Fibroblast of villous mesenchyme (primary cell): ENCODE data around the gene ABHD6. TPM values are rescaled to one million over a fixed set of nuclear protein-coding genes. Genes with fewer than 3 reads are reported as not detected.
A peak's percentile ranks its signal among the peaks of the same experiment; 100 is the strongest.

Source experiments
- DNase-seq: peaks from one replicate; pipeline ENCODE4 v3.0.0-alpha.2; 2010; ENCODE audit warnings: low read depth
- H3K4me3 ChIP-seq: 2 replicates; pipeline ENCODE4 v1.5.1; 2011; ENCODE audit warnings: low read depth, mild to moderate bottlenecking, low read length
- total RNA-seq: library from RNA; depleted of rRNA; stranded (reverse); fragments of >200 nt; gene quantifications from 2 replicates; pipeline ENCODE4 v1.2.3, GENCODE V29; 2012
- TF ChIP-seq, protein P1 (sequence below): IDR thresholded peaks from 2 replicates; pipeline ENCODE4 v1.5.1; 2012; ENCODE audit warnings: low read depth, mild to moderate bottlenecking, low read length; ENCODE audit not compliant: insufficient read depth

The ABHD6 gene
- total RNA-seq, 1 donor: 9.9 TPM

DNA sequence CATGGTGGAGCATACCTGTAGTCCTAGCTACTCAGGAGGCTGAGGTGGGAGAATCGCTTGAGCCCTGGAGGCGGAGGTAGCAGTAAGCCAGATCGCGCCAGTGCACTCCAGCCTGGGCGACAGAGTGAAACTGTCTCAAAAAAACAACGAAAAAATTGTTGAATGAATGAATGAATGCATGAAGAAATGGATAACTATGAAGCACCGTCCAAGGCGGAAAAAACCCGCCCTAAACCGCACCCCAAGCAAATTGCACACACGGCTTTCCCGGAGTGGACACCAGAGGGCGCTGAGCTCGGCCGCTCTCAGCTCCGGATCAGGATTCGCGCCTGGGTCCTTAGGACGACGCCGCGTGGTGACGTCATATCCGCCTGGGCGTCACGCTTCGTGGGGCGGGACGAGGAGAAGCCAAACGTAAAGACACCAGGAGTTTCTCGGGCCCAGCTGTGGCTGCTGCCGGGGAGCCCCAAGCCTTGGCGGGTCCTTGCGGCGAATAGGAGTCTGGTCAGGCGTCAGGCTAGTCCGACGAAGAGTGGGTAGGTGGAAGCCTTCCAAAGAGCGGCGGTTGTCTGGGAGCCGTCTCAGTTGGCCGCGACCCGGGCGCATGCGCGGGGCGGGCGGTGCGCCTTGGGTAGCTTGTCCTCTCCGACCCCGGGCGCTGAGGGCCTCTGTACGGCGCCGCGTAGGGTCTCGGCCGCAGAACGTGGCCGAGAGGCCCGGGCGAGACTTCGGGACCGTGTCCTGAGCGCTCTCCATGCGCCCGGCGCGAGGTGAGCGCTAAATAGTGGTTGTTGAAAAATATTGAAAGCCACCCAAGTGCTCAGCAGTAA is 68.5 kb downstream of the ABHD6 start, which contains the start of the genes HTD2 and RPP14:
TSS of gene HTD2 (plus strand) at position 639 of the 830 bp plus-strand sequence. CDS start 11,094 bp downstream, outside the sequence.
TSS of gene RPP14 (plus strand) at position 364 of the 830 bp plus-strand sequence. CDS start 4,085 bp downstream, outside the sequence.
- peak within 1 kb of the TSS; percentile 97 for H3K4me3 ChIP-seq
- peak; percentile 98 for DNase-seq
- TF ChIP-seq, protein P1, sequence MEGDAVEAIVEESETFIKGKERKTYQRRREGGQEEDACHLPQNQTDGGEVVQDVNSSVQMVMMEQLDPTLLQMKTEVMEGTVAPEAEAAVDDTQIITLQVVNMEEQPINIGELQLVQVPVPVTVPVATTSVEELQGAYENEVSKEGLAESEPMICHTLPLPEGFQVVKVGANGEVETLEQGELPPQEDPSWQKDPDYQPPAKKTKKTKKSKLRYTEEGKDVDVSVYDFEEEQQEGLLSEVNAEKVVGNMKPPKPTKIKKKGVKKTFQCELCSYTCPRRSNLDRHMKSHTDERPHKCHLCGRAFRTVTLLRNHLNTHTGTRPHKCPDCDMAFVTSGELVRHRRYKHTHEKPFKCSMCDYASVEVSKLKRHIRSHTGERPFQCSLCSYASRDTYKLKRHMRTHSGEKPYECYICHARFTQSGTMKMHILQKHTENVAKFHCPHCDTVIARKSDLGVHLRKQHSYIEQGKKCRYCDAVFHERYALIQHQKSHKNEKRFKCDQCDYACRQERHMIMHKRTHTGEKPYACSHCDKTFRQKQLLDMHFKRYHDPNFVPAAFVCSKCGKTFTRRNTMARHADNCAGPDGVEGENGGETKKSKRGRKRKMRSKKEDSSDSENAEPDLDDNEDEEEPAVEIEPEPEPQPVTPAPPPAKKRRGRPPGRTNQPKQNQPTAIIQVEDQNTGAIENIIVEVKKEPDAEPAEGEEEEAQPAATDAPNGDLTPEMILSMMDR: peak; percentile 97

DNA sequence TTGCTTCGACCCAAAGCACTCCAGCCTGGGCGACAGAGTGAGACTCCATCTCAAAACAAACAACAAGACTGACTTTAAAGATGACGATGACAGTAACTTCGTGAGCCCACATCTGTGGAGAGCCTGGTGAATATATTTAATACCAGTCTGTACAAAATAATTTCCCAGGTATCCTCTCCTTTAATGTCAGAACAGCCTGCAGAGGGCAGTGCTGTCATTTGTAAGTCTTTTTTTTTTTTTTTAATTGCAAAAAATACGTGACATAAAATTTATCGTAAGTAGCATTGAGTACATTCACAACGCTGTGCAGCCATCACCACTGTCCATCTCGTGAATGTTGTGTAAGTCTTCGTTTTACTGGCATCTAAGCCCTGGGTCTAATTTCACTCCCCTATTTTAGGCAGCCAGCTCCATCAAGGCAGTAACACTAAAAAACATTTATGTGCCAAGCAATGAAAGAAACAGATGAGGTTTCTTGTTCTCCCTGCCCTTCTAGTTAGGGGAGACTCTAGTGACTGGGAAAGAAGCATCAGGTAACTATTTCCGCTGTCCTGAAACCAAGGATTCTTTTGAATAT is 70.1 kb downstream of the ABHD6 start:
- peak overlapping the region; percentile 97 for H3K4me3 ChIP-seq
- TF ChIP-seq, protein P1: peak; percentile 60
- DNase-seq: peak; percentile 70

DNA sequence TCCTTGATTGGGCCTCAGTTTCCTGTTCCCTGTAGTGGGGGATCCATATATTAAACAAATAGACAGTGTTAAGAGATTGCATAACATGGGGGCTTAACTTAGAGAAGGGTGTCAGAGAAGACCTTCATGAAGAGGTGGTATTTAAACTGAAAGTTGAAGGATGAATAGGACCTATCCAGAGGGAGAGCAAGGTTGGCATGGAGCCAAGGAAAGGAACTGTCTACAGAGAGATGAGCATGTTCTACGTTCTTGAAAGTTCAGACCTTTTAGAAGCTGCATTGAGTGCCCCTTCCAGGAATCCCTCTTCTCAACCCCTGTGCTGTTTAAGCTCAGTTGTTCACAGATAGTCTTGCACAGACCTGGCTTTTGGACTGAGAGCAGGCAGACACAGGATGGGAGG is 71.1 kb downstream of the ABHD6 start:
- TF ChIP-seq, protein P1: no peak
- H3K4me3 ChIP-seq: no peak overlapping the region
- DNase-seq: peak; percentile 34

DNA sequence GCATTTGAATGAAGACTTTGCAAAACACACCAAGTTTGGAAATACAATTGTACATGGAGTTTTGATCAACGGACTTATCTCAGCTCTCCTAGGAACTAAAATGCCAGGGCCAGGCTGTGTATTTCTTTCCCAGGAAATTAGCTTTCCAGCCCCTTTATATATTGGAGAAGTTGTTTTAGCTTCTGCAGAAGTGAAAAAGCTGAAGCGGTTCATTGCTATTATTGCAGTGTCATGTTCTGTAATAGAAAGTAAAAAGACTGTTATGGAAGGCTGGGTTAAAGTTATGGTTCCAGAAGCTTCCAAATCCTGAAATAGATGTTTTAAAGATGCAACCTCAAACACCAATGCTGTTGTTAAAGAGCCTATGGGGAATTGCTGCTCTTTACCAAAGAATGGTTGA is 80.2 kb downstream of the ABHD6 start:
- no peak for DNase-seq
- TF ChIP-seq, protein P1: no peak
- no peak overlapping the region for H3K4me3 ChIP-seq

- no peak for DNase-seq
- TF ChIP-seq, protein P1: no peak
- no peak overlapping the region for H3K4me3 ChIP-seq
Observed at GRCh38 chr3:58321791-58322190, 84.2 kb downstream of the ABHD6 start.

GRCh38 chr3:58322793-58323192 is 85.2 kb downstream of the ABHD6 start:
- TF ChIP-seq, protein P1: no peak
- H3K4me3 ChIP-seq: no peak overlapping the region
- DNase-seq: no peak
